HG02571 (cell line): ENCODE measurements around the gene KLF3.

Experiments
- ATAC-seq: cut with Tn5 transposase; IDR thresholded peaks from one replicate; pipeline ENCODE4 v1.9.1; 2021; ENCODE audit warnings: mild to moderate bottlenecking, moderate library complexity; ENCODE audit not compliant: unreplicated experiment

The KLF3 gene

GRCh38 chr4:38650133-38650532 lies 13.9 kb upstream of the KLF3 start:
- no peak for ATAC-seq

GRCh38 chr4:38654273-38654672 lies 9.7 kb upstream of the KLF3 start:
- no peak for ATAC-seq

- no peak for ATAC-seq
These were observed 7.9 kb upstream of the KLF3 start for GRCh38 chr4:38656111-38656510.

GRCh38 chr4:38659346-38659745 lies 4.7 kb upstream of the KLF3 start:
- ATAC-seq, result no peak

- no peak for ATAC-seq
These were observed 3.2 kb upstream of the KLF3 start for GRCh38 chr4:38660838-38661237.

- no peak for ATAC-seq
These were observed 2.6 kb upstream of the KLF3 start for GRCh38 chr4:38661371-38661770.

GRCh38 chr4:38662522-38663089 lies 1.4 kb upstream of the KLF3 start:
- no peak for ATAC-seq

GRCh38 chr4:38663090-38663800 lies 754 bp upstream of the KLF3 start:
- ATAC-seq, result peak; percentile 32

GRCh38 chr4:38664706-38665401 lies 855 bp downstream of the KLF3 start:
- no peak for ATAC-seq

GRCh38 chr4:38665551-38666411 lies 1.8 kb downstream of the KLF3 start:
- ATAC-seq, result no peak

GRCh38 chr4:38666766-38667084 lies 2.7 kb downstream of the KLF3 start:
- no peak for ATAC-seq

- no peak for ATAC-seq
These were observed 3.3 kb downstream of the KLF3 start for GRCh38 chr4:38667085-38667893.

GRCh38 chr4:38668203-38668971 lies 4.4 kb downstream of the KLF3 start:
- ATAC-seq, result no peak

- no peak for ATAC-seq
These were observed 5.2 kb downstream of the KLF3 start for GRCh38 chr4:38669208-38669607.

GRCh38 chr4:38670109-38670901 lies 6.3 kb downstream of the KLF3 start:
- no peak for ATAC-seq

- ATAC-seq, result peak; percentile 30
These were observed 7.1 kb downstream of the KLF3 start for GRCh38 chr4:38670939-38671591.

GRCh38 chr4:38671592-38671940 lies 7.6 kb downstream of the KLF3 start:
- ATAC-seq, result no peak

GRCh38 chr4:38672074-38672396 lies 8.0 kb downstream of the KLF3 start:
- no peak for ATAC-seq
